Measurements from ENCODE around the gene CNTNAP4.
A peak's percentile ranks its signal among the peaks of the same experiment; 100 is the strongest.

Gene CNTNAP4

DNA sequence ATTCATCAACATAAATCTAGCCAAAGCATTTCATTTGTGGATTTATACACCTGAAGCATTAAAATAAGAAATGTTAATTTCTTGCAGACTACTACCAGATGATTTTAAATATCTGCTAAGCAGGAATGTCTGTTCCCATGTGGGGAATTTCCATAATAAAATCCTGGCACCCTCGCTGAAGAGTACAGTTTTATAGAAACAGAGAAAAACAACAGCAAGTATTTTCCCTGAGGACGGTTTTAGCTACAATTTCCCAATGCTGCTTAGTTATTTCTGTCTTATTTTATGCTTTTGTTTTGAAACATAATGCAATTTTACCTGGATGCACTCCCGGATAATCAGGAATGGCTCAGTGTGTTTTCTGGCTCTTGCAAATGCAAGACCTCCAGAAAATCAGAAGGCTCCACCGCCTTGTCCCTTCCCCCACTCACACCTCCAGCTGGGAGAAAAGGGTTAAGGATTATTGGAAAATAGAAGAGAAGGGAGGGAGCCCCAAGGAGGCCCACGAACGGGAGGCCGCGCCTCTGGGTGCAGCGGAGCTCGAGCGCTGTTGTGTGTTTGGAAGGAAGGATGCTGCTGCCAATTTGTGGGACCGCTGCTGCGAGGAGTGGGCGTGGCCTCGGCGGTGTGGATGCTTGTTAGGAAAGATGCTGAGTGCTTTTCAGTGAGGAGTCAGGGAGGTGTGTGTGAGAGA is at the start of gene CNTNAP4:
Gene CNTNAP4, plus strand, starts transcription at position 657 of the 694 bp plus-strand sequence. CDS start 262 bp downstream, outside the sequence.
- DNase-seq (ENCODE audit: low read depth) = no peak

DNA sequence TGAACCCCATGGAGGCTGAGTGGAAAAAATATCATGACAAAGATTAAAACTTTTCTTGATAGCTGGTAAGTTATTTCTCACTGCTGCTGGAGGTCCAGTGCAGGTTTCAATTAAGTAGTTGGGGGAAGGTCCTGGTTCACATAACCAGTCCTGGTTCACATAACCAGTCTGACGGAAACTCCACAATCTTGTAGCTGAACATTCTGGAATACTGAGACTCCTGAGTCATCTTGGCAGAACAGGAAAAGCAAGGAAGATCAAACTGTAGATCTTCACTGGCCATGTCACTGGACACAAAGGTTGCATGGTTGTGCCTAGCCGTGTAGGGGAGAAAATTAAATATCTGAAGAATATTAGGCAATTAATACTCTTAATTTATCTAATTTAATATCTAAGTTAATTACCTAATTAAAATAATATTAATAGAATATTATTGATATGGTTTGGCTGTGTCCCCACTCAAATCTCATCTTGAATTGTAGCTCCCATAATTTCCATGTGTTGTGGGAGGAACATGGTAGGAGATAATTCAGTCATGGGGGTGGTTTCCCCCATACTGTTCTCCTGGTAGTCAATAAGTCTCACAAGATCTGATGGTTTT is 48.6 kb upstream of the CNTNAP4 start:
- no peak for DNase-seq (ENCODE audit: low read depth)

DNA sequence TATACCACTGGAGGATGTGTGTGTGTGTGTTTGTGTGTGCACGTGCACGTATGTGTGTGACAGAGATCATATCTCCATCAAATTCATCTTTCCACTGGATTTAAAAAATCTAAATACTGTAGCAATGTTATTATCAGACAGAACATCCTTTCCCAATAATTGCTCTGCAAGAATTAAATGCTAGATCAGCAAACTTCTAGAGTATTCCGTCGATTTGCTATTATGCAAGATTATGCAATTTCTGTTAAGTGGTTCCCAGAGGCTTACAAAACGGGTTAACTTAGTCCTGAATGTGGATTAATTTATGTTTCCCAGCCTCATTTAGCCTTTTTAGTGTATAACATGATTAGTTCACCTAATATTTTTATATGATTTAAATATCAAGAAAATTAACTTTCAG is 44.5 kb upstream of the CNTNAP4 start:
- DNase-seq (ENCODE audit: low read depth) = no peak

DNA sequence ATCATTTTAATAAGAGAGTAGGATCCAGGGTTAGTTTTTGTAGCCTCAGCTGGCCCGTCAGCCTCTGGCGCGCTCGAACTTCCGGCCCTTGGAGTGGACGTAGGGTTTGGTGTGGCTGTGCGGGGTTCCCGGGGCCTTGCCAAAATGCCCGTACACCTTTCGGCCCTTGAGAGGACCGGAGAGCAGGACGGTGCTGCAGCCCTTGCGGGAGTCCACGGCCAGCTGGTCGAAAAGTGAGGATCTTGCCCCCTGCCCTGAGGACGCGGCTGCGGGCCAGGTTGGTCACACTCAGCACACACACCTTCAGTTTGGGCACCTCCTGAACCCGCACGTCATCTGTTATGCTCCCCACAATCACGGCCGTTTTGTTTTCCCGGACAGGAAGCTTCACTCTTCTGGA is 42.2 kb upstream of the CNTNAP4 start:
- no peak for DNase-seq (ENCODE audit: low read depth)

DNA sequence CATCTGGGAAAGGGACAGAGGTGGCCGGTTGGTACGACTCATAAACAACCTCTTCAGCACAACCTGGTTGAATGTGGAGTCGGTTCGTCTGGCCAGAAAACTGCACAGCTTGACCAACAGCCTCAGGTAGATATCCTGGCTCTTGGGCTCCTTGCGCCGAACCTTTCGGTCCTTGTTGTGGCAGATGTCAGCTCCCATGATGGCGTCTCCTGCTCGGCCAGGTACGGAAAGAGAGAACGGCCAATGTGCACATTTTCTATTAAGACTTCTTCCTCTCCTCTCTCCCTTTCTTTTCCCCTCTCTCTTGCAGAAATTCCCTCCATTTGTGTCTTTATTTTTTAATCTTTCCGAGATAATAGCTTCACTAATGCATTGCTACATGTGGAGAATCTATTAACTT is 41.8 kb upstream of the CNTNAP4 start:
- no peak for DNase-seq (ENCODE audit: low read depth)

DNA sequence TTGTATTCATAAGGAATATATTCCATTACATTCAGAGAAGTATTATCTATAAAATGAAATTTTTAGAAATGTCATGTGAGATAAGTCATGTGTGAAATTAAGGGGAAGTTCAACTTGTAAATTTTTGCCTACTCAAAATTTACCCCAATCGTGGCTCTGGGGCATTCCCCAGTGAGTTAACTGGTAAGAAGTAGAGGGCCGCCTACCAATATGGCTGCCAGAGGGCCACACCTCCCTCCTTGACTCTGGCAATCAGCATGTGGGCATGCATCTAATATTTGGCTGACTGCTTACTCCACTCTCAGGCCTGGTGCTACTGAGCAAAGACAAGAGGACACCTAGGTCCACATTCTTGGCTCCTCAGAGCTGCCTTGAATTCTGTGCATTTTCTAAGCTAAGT is 39.7 kb upstream of the CNTNAP4 start:
- DNase-seq (ENCODE audit: low read depth) = no peak

DNA sequence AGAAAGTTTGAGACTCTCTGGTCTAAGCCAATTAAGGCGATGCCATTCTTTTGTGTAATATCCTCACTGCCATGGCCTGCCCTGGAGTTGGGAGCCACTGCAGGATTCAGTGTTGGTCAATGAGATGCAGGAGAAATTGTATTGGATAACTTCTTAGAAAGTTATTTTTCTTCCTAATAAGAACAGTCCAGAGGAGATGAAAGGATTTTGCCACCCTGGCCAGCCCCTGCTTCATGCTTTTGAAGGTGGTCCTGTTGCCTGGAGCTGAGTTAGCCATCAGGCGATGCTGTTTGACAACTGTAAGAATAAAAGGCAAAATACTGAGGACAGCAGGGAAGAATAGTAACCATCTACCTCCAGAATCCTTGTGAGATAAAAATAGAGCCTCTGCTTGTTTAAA is 35.4 kb upstream of the CNTNAP4 start:
- DNase-seq (ENCODE audit: low read depth) = no peak

DNA sequence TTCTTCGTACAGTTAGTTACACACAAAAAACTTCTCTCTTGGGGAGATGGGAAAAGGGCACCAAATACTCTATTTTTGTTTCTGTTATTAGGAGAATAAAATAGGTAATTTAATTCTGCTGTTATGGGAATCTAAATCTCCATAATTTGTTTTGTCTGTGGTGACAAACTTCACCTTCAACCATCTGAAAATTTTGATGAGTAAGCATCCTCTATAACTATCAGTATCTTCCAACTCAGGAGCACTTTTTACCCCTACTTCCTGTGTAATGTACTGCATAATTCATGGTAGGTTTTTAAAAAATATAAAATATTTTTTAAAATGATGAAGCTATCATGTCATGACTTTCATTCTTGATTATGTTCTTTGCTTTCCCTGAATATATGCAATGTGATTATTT is 33.6 kb upstream of the CNTNAP4 start:
- no peak for DNase-seq (ENCODE audit: low read depth)

DNA sequence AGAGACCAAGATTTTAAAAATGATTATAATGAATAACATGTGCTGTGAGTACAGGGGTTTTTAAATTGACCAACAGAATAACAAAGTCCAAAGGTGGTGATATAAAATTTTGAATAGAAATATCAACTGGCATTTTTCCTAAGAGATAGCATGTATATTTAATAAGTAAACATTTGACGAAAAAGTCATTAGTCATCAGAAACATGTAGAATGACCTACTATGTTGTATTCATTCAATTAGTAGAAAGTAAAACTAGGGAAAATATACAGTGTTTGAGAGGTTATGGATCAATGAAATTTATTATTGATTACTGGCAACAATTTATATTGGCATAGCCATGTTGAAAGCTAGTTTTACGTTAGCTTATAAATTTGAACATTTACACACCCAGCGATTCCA is 30.6 kb upstream of the CNTNAP4 start:
- no peak for DNase-seq (ENCODE audit: low read depth)

DNA sequence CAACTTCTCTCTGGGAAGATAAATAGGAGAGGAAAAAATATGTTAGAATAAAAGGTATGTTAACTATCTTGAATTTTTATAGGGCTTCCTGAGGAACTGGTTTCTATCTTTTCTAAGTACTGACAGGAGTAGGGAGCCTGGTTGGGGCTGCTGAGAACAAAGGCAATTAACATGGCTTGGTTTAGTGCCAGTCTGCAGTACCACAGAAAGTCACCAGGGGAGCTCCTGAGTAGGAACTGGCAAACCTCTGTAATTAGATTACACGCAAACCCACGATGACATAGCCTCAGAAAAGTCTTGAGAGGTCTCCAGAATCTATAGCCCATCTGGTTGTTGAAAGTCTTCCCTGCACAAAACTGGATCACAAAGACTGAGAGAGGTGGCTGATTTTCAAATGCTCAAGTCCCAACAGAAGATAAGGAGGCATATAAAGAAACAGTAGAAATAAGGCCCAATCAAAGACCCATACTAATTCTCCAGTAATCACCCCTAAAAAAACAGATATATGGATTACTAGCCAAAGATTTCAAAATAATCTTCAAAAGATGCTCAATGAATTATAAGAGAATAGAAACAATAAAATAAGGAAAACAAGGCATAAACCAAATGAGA is 11.7 kb upstream of the CNTNAP4 start:
- DNase-seq (ENCODE audit: low read depth) = peak; percentile 1

DNA sequence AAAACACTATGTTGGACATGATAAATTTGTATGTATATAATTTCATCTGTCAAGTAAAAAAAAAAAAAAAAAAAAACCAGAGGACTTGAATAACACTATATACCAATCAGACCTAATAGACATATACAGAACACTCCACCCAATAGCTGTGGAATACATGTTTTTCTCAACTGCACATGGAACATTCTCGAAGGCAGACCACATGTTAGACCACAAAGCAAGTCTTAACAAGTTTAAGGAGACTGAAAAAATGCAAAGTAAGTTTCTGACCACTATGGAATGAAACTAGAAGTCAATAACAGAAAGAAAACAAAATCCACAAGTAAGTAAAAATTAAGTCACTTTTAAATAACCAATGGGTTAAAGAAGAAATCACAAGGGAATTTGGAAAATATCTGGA is 8.4 kb upstream of the CNTNAP4 start:
- no peak for DNase-seq (ENCODE audit: low read depth)

DNA sequence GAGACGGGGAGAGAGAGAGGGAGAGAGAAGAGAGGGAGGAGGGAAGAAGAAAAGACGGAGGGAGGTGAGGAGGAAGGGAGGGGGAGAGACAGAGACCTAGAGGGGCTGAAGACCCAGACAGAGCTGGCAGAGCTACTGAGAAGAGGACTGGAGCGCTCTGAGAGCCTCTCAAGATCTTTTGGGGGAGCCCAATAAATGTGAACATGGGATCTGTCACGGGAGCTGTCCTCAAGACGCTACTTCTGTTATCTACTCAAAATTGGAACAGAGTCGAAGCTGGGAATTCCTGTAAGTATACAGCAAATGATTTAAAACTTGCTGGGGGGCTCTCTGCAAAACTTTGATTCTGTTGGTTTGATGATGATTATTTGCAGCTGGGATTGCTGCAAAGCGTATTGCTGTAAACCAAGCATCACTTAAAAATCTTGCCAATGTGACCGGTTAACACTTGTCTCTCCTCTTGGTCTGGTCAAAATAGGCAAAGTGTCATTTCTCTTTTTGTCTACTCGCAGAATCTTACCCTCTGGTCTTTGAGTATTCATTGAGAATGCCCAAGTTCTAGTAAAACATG is 344 bp downstream of the CNTNAP4 start:
- DNase-seq (ENCODE audit: low read depth) = no peak

DNA sequence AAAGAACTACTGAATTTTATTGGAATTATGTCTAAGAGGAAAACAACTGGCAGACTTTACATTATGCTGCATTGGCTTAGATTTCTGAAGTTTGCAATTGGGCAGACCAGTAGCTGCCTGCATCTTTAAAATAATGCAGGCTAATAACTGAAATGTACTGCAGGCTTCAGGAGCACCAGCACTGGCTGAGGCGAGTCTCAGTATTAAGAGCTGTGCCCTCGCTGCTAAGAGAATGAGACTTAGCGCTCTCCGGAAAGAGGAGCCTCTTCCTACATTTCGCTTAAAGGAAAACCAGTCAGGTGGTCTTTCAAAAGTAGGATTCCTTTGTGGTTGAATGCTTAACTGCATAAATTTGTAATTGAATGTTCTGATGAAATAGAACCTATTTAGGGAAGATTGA is 885 bp downstream of the CNTNAP4 start:
- no peak for DNase-seq (ENCODE audit: low read depth)

DNA sequence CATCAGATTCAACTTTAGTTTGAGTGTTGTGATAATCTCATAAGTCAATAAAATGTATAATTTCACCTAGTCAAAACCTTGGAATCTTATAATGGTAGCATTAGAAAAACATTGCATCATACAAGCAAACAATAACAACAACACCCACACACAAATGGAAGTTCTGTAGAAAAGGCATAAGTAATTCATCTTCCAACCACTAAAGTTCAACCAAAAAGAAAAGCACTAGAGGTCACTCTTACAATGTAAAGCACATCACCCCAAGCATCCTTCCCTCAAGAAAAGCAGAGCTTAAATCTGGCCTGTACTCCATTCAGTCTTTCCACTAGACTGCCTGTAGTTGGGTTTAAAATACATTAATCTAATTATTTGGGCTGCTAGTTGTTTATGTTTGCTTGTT is 1.8 kb downstream of the CNTNAP4 start:
- no peak for DNase-seq (ENCODE audit: low read depth)

DNA sequence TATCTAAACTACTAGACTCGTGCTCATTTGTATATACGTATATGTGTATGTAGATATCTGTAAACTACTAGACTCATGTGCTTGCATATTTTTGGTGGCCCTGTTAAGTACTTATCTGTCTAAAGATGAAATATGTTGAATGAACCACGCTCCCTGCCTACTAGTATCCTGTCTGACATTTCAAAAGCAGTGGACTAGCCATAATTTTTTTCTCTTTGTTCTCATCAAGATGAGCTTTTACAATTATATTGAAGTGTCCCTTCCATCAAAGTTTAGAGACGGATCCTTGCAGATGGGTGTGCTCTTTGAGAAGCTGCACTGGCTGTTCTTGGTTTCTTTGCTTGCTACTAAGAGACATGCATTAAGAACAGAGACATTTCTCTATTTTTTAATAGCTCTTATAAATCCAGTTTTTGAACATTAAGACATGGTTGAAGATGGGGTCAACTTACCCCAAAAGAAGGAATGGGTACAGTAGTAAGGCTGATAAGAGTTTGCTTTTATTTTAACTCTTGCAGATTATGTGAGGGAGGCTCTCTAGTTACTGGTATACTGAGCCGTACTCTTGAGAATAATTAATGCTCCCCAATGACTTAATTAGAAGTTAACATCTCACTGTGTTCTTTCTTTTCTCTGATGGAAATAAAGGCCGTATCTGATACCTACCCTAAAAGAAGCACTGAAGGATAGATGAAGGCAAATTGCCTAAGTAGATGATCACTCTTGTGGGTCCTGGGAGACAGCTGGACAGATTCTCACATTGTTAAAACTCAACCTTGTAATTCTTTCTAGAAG is 3.4 kb downstream of the CNTNAP4 start:
- no peak for DNase-seq (ENCODE audit: low read depth)

DNA sequence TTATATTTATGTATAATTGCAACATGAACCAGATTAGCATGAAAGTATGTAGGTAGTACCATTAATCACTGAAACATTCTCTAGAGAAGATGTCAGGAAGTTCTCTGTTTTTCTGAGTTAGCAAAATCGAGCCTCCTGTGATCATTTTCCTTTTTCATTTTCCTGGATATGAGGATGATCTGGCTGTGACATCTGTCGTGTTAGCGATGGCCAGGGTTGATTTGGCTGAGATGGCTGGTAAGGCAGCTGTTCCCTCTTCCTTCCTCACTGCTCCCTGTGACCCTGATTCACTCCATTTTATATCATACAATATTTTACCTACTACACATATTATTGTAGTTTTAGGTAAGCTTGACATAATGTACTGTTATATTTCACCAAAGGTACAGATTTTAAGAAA is 10.3 kb downstream of the CNTNAP4 start:
- no peak for DNase-seq (ENCODE audit: low read depth)

DNA sequence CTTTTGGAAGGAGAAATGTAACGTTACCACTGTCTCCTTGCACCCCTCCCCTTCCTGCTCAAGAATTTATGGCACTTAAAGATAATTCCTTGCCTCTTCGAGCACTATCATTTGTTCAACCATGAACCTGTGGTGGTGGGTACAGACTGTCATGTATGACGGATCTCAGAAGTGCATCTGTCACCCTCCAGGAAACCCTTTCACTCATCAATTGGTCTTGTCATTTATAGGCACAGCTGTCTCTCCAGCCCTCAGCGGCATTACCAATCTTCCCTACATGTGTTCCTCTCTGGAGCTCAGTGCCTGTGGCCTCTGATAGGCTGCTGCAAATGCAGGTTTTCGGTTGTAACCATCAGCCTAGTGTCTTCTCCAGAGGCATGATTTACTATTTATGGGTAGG is 15.0 kb downstream of the CNTNAP4 start:
- DNase-seq (ENCODE audit: low read depth) = no peak

DNA sequence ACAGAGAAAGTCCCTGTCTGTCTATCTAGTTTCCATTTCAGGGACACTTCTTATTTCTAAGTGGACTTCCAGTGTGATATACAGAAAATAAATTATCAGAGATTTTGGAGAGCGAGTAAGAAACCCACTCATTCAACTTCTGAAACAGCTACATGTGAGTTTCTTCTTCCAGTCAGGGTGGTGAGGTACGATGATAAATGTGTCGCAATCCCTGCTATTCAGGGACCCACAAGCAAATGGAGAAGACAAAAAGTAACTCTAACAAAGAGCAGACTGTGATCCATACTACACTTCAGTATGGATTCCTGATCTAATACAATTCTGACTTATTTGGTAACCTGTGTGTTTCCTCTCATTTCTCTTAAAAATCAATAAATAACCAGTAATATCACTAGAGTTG is 16.8 kb downstream of the CNTNAP4 start:
- no peak for DNase-seq (ENCODE audit: low read depth)

DNA sequence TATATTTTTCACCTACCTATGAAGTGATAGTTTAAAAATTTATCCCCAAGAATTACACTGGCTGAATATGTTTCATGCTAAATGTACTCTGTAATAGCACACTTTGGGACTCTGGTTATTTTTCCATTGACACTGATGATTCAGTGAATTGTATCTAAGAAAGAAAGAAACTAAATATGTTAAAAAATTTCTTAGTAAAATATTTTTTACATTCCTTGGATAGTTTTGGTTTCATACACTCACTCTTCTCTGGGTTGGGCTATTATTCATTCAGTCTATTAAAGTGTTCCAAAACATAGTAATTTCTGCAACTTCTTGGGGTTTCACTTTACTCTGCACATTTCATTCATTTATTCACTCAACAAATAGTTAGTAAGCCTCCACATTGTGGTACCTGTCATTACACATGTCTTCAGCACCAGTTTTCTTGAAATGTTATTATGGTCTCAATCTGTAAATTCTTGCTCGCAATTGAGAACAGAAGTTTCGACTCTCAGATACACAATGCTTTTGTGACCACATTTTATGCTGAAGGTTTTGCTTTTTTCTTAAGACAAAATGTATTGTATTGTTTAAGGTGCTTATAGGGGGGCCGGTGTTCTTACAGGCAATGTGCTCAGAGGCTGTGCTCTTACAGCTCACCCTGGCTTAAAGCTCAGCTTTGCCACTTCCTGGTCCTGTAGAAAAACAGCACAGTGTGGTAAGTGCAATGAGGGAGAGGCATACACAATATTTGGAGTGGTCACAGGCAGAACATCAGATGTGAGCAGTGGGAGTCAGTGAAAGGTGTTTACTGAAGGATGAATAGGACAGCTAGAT is 17.4 kb downstream of the CNTNAP4 start:
- DNase-seq (ENCODE audit: low read depth) = no peak

DNA sequence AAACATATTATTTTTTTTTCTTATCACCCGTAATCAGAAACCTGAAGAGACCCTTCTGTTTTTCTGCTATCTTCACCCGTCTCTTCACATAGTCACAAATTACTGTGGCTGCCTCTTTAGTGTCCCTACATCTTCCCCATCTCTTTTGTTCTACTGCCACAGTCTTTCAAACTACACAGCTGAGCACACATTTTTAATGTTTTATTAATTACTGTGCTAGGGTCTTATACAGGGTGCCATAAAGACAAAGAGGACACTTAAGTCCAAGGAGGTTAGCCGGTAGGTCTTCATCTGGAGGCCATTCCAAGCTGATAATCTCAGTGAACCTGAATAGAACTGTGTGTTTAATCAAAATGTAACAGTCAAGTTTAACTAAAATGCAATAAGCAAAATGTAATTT is 20.7 kb downstream of the CNTNAP4 start:
- no peak for DNase-seq (ENCODE audit: low read depth)

DNA sequence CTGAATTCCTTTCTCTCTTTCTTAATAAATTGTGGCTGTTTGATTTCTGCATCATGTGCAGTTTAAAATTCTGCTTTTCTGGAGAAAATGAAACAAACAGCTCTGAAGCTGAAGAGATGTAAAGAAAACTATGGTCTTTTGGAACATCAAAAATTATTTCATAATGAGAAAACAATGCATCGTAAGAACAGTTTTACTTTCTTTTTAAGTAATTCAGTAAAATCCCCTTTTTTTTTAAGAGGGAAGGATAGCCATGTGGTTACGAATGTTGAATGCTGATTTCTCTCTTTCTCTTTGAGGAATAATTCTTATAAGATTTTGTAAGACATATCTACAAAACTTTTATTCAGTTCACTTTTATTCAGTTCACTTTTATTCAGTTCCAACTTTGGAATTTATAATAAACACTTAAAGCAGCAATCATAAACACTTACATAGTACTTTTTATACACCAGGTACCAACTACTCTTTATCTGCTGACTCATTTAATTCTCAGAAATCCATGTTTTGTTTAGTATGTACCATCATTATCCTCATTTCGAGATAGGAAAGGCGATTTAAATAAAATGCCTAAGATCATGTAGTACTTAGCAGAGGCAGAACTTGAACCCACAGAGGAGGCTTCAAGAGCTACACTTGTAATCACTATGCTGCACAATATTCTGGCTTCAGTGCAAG is 26.6 kb downstream of the CNTNAP4 start:
- no peak for DNase-seq (ENCODE audit: low read depth)

Measured in EH (cell line).